Bronchial epithelial cell (primary cell): ENCODE measurements around the gene GJD3. TPM values are rescaled to one million over a fixed set of nuclear protein-coding genes. Genes with fewer than 3 reads are reported as not detected.
A peak's percentile ranks its signal among the peaks of the same experiment; 100 is the strongest.

Experiments
- DNase-seq: peaks from one replicate; pipeline ENCODE4 v3.0.0-alpha.2; 2010; ENCODE audit warnings: low read depth
- FAIRE-seq: peaks from 2 replicates; lab custom pipeline; 2011; peaks lifted over from hg19 to GRCh38; lab: Jason Lieb, UNC
- H3K27me3 ChIP-seq: 2 replicates; pipeline ENCODE4 v1.5.1; 2011; ENCODE audit warnings: low read length; ENCODE audit not compliant: control insufficient read depth, insufficient read depth
- H3K36me3 ChIP-seq: 2 replicates; pipeline ENCODE4 v1.5.1; 2011; ENCODE audit warnings: low read length; ENCODE audit not compliant: control insufficient read depth, insufficient read depth
- H3K4me3 ChIP-seq: 2 replicates; pipeline ENCODE4 v1.5.1; 2011; ENCODE audit warnings: mild to moderate bottlenecking, low read depth, low read length, control low read depth
- total RNA-seq: library from RNA; depleted of rRNA; stranded (reverse); fragments of >200 nt; gene quantifications from 2 replicates; pipeline ENCODE4 v1.2.1, GENCODE V29; 2014
- TF ChIP-seq, protein P1 (sequence below): IDR thresholded peaks from 2 replicates; pipeline ENCODE4 v1.5.1; 2011; ENCODE audit warnings: mild to moderate bottlenecking, moderate library complexity, low read length, control low read depth, inconsistent platforms; ENCODE audit not compliant: insufficient read depth, severe bottlenecking

The GJD3 gene
- total RNA-seq, 1 donor from 2014 or later, result 0.53 TPM

DNA sequence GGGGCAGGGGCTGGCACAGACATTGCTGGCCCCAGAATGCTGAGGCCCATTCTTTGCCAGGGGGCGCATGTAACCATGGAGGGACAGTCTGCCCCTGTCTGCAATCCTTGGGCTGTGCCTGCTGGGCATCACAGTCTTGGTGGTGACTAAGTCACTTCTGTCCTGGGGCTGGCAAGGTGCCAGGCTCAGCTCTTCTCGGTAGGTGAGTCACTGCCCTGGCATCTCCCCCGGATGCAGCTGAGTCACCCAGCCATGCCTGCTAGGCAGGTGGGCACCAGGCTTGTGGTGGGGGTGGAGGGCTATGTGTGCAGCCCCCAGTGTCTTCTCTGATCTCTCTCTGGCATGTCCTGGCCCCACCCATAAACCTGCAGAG is 50.0 kb downstream of the GJD3 start:
- TF ChIP-seq, protein P1, sequence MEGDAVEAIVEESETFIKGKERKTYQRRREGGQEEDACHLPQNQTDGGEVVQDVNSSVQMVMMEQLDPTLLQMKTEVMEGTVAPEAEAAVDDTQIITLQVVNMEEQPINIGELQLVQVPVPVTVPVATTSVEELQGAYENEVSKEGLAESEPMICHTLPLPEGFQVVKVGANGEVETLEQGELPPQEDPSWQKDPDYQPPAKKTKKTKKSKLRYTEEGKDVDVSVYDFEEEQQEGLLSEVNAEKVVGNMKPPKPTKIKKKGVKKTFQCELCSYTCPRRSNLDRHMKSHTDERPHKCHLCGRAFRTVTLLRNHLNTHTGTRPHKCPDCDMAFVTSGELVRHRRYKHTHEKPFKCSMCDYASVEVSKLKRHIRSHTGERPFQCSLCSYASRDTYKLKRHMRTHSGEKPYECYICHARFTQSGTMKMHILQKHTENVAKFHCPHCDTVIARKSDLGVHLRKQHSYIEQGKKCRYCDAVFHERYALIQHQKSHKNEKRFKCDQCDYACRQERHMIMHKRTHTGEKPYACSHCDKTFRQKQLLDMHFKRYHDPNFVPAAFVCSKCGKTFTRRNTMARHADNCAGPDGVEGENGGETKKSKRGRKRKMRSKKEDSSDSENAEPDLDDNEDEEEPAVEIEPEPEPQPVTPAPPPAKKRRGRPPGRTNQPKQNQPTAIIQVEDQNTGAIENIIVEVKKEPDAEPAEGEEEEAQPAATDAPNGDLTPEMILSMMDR, result peak; percentile 4
- DNase-seq, result peak; percentile 95
- Histone ChIP-seq H3K4me3 (no peak overlapping the region), H3K27me3 (no peaks in the 10 kb centered on the region), H3K36me3 (peaks cover 1% of the 10 kb centered on the region)
- peak; percentile 92 for FAIRE-seq

DNA sequence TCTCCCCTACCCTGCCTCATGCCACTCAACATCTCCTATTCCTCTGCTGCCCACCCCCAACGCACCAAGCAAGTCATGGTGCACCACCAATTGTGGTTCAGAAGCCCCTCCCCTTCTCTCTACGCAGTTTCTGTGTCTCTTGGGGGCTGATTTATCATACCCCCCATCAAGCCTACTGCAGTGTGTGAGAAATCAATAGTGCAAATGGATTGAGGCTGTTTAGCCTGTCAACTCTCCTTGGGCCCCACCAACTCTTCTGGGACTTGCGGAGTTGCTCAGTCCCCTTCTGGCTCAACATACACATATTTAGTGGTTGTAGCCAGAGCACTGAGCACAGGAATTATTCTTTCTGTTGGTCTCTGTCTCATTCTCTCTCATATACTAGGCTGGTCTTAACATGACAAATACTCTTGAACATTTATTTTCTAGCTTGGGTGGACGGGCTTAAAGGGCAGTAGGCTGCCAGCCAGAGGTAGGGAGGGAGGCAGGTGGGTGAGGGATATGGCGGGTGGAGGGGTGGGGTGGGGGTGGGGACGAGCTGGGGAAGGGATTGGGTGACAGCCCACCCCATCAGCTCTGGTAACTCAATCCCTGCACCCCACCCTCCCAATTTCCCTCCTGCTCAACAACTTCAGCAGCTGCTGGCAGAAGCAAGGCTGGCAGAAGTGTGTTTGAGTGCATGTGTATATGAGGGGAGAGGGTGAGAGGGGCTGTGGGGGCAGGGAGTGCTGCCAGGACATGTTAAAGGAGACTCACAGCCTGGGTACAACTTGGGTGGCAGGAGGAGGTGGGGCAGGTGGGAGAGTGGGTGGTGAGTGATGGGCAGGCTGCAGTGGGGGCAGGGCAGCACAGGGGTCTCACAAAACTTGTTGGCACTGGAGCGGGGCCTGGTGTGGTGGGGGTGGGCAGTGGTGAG is 50.6 kb downstream of the GJD3 start:
- Histone ChIP-seq H3K4me3 (no peak overlapping the region), H3K36me3 (no peaks in the 10 kb centered on the region), H3K27me3 (no peaks in the 10 kb centered on the region)
- FAIRE-seq (no peak), DNase-seq (peak; percentile 57)
- TF ChIP-seq, protein P1, result no peak

Other genes starting within 250 kb of the GJD3 start
- 27.1 and 32.5 TPM in 2 replicates for gene MSL1, start 242.8 kb downstream of the GJD3 start, total RNA-seq
- 14.7 and 15.3 TPM in 2 replicates for gene CASC3, start 224.2 kb downstream of the GJD3 start, total RNA-seq
- gene RAPGEFL1, start 187.3 kb downstream of the GJD3 start, total RNA-seq, result 11.1 and 30.0 TPM in 2 replicates
- 6.3 and 8.8 TPM in 2 replicates for gene WIPF2, start 145.4 kb downstream of the GJD3 start, total RNA-seq
- gene CDC6, start 76.9 kb downstream of the GJD3 start, total RNA-seq, result 3.4 and 4.6 TPM in 2 replicates
- gene RARA, start 55.6 kb downstream of the GJD3 start, total RNA-seq, result 1.3 and 2.3 TPM in 2 replicates
- 0.79 and 2.0 TPM in 2 replicates for gene TOP2A, start 53.2 kb upstream of the GJD3 start, total RNA-seq
- 17.3 and 21.9 TPM in 2 replicates for gene IGFBP4, start 78.7 kb upstream of the GJD3 start, total RNA-seq
- gene TNS4, start 136.9 kb upstream of the GJD3 start, total RNA-seq, result 22.0 and 27.1 TPM in 2 replicates
- gene CCR7, start 200.7 kb upstream of the GJD3 start, total RNA-seq, result not detected in 2 replicates